ENCODE measurements around the gene HCK.

GRCh38 chr20:32056708-32057483 is 4.9 kb downstream of the HCK start:
- TF ChIP-seq CTCF (IDR thresholded peaks at IDR 0.05 in 4 of 5, conservative IDR thresholded peaks at IDR 0.05 in 1 of 5) (no peak), POLR2A (IDR thresholded peaks at IDR 0.05) (no peak)
